IPS-NIHi7 (cell line): ENCODE data around the gene CAPN15.
"Not testable (repeated sequence)": the region's sequence is repeated elsewhere in the genome, so short reads cannot be mapped to it uniquely, and the experiment has no call there.

ENCODE experiments used
- DNase-seq: peaks from one replicate; pipeline ENCODE4 v3.0.0; 2012; ENCODE audit warnings: mixed read lengths; ENCODE audit errors: extremely low spot score

CAPN15 gene

DNA sequence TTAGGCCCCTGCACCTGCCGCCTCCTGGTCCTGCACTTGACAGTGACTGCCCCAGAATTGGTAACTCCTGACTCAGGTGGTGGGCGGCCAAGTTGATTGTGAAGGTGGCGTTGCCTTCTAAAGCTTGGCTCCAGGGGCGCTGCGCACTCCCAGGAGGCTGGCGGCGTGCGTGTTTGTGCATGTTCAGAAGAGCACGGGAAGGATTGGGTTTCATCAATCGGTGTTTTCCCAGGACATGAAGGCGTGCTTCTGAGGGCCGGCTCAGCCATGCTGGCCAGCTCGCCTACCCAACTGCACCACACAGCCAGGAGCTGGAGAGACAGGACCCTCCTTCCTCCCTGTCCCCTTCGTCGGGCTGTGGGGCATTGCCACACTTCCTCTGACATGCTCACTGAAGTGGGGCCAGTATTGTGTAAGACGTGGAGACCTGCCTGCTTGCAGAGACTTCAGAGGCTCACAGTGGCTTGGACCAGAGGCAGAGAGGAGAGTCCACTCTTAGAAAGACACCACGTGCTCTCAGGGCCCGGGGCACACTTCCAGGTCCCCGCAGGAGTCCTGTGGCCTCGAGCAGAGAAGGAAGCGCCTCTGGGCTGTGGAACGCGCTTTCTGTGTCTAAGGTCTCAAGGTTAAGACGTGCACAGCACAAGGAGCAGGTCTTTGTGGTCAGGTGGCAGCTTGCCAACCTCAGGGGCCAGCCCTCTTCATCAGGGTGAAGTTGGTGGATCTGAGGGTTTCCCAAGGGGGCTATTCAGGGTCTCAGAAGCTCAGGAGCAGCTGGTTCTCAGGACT lies 65.2 kb downstream of the CAPN15 start:
- no peak for DNase-seq

DNA sequence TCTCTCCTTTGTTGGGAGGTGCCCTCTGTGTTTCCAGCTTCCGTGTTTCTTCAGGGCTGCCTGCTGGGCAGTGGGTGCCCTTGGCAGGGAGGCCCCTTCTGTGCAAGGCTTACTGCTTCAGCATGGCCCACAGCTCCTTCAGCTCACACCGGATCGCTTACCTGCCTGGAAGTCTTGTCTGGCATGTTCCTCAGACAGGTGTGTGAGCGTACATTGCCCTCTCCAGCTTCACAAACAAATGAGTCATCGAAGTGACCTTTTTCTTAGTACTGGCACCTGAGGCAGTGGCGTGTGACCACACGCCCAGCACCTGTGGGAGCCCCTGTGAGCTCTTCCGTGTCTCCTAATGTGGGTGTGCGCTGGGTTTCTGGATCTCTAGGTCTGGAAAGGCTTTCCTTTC lies 65.9 kb downstream of the CAPN15 start:
- DNase-seq = no peak

DNA sequence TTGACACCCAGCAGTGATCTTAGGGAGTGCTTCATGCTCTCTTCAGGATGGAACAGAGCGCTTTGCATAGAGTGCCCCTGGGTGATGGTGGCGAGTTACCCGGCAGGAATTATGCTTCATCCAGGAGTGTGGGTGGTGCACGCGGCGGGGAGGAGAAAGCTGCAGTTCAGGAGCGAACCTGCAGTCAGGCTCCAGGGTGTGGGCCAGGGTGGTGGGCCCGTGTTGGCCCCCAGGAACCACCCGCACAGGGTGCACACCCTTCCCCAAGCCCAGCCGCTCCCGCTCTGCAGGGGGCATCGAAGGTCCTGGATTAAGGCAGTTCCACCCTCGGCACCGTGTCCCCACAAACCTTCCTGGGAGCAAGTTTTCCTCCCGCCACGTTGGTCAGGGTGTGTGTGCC lies 66.3 kb downstream of the CAPN15 start:
- DNase-seq = no peak

DNA sequence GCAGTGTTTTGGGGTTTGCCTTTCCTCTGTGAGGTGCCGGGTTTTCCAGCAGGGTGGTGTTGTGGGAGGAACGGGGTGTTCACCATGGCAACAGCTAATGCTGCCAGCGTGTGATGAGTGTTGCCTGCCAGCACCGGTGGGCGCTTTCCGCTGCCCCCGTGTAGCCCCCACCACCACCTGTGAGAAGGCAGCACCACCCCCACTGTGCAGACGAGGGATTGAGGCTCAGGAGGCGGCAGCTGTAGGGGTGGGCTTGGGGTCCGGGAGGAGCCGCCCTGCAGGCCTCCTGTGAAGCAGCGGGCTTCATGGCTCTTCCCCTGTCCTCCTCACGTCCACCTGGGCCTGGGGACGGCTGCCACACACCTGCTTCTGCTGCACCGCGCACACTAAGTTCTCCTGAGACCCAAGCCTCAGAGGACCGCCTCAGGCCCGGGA lies 67.6 kb downstream of the CAPN15 start:
- DNase-seq = no peak

DNA sequence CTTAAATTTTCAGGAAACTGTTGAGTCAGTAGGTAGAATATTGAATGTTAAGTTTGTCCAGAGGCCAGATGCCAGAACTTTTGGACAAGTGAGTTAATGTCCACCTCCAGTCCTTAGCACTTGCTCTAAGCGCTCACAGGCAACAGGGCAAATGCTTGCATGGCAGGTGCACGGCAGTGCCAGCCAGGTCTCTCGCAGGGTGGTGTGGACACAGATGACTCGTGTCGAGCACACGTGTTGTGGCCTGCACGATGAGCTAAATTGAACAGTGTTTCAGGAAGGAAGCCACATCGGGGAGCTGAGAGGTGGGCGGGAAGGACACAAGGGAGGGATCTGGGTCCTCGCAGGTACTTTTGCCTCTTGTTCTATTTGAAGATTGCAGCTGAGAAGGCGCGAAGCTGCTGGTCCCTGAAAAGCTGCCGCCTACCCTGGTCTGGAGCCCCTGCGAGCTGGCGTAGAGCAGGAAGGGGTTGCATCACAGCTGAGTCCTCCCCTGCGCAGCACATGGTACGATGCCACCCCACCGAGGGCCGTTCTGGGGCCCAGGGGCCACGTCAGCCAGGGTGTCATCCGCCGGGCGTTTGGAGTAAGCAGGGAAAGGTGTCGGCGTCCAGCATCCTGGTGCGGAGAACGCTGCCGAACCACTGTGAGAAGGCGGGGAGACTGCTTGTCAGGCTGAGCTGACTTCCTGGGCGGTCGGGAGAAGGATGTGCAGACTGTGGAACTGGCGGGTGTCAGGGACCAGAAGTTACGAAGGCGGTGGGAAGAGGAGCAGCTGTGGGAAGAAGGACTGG lies 68.6 kb downstream of the CAPN15 start:
- DNase-seq = no peak

DNA sequence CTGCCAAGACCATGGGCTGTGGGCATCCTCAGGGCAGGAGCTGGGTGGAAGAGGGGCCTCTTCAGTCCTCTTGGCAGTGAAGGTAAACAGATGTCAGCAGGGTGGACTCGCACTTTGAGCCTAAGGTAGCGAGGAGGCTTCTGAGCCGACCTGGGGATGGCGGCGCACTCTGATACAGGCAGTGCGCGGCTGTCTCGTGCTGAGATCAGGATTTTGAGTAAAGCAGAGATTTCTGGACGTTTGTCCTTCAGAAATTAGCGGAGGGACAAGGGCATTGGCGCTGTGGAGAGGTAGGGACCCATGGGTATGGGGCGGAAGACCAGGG lies 69.2 kb downstream of the CAPN15 start:
- DNase-seq = no peak

DNA sequence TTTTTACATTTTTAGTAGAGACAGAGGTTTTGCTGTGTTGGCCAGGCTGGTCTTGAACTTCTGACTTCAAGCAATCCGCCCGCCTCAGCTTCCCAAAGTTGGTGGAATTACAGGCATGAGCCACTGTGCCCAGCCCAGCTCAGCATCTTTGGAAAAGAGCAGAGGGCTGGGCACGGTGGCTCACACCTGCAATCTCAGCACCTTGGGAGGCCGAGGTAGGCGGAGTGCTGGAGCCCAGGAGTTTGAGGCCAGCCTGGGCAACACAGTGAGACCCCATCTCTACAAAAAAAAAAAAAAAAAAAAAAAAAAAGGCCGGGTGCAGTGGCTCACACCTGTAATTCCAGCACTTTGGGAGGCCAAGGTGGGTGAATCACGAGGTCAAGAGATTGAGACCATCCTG lies 70.1 kb downstream of the CAPN15 start:
- not testable (repeated sequence) for DNase-seq

DNA sequence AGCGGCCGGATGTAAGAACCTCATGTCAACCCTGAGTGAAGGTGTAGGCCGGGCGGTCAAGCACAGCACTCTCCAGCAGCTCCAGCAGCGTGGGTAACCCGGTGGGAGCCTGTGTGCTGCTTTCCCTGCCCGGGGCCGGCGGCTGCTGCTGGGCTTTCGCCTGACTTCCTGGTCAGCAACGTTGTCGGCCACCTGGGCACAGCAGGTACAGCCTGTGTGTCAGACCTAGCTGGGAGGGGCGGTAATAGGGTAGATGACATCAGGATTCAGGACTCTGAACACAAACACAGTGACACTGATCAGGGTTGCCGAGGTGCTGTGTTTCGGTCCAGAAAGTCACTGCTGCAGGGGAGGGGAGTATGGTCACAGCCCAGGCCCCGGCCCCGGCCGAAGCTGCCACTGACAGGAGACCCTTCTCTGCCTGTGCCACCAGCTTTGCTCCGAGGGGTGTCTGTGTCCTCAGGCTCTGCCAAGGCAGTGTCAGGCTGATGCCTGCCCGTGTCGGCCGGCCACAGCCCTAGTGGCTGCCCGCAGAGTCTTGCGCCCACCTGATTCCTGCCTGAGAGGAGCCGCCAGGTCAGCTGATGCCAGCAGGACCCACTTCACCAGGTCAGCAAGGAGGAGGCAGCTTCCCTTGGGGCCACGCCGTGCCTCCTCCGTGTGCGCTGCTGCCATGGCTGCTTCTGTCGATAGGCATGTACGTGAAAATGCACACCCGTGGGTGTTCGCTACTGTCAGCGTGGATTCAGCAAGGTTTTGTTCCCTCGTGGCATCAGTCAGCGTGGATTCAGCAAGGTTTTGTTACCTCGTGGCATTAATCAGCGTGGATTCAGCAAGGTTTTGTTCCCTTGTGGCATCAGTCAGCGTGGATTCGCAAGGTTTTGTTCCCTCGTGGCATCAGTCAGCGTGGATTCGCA lies 71.6 kb downstream of the CAPN15 start:
- DNase-seq = no peak

DNA sequence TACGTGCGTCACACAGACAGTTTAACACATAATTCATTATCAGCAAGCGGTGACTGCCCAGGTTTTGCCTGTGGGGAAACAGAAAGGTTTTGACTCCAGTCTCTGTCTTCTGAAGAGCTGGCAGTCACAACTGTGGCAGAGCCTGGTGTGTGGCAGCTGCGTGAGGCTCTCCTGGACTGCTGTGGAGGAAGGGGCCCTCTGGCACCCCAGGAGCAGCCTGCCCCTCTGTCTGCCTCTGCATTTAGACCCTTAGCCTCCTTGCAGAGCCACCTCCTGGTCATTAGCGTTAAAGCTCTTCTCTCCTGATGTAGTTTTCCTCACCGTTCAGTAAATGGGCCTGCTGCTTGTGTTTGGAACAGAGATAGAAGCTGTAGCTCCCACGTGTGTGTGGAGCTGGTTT lies 73.3 kb downstream of the CAPN15 start:
- peak; percentile 66 for DNase-seq

DNA sequence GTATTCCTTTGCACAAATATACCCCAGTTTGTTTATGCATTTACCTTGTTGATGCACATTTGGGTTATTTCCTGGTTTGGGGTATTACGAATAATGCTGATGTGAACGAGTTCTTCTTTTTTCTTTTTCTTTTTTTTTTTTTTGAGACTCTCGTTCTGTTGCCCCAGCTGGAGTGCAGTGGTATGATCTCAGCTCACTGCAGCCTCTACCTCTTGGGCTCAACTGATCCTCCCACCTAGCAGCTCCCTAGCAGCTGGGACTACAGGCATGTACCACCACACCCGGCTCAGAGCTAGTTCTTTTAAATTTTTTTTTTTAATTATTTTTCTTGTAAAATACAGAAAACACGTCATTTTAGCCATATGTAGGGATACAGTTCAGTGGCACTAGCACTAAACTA lies 76.4 kb downstream of the CAPN15 start:
- DNase-seq = no peak
